ENCODE measurements around the gene KCNH8.

The KCNH8 gene

GRCh38 chr3:19425825-19426224 is 277.5 kb downstream of the KCNH8 start:
- Histone ChIP-seq H4K8ac (ENCODE audit: low read depth, low read length) (no peak overlapping the region), H2BK5ac (ENCODE audit: low read length) (no peak overlapping the region), H3K4me1 (ENCODE audit: control insufficient read depth in 2 of 2, insufficient read depth in 1 of 2, low read depth in 1 of 2, low read length in 2 of 2) (no peaks in the 10 kb centered on the region), H3K27me3 (ENCODE audit: control insufficient read depth in 3 of 3, insufficient read depth in 3 of 3, low read depth in 1 of 3, low read length in 3 of 3) (no peaks in the 10 kb centered on the region), H3K9me3 (replicated peaks in 1 of 2; ENCODE audit: control insufficient read depth in 2 of 2, insufficient read depth in 1 of 2, low read depth in 1 of 2, low read length in 2 of 2) (no peaks in the 10 kb centered on the region), H3K4me3 (ENCODE audit: low read length in 2 of 2) (no peak overlapping the region), H3K27ac (replicated peaks; ENCODE audit: low read length) (no peak overlapping the region), H2AK5ac (ENCODE audit: low read depth, low read length) (no peak overlapping the region), H3K9ac (ENCODE audit: low read depth, low read length, poor library complexity) (no peak overlapping the region), H2BK120ac (ENCODE audit: low read depth, low read length) (no peak overlapping the region), H2BK15ac (ENCODE audit: low read length) (no peak overlapping the region), H3K36me3 (replicated peaks in 1 of 2; ENCODE audit: control insufficient read depth in 2 of 2, insufficient read depth in 2 of 2, low read length in 2 of 2) (no peaks in the 10 kb centered on the region), H3K14ac (ENCODE audit: low read length) (no peak overlapping the region), H3K18ac (ENCODE audit: low read length) (no peak overlapping the region), H3K23ac (ENCODE audit: low read depth, low read length, poor library complexity) (no peak overlapping the region), H3K79me1 (ENCODE audit: low read depth, low read length) (no peaks in the 10 kb centered on the region), H2BK12ac (ENCODE audit: low read length) (no peak overlapping the region), H3K4ac (ENCODE audit: low read length) (no peak overlapping the region), H3K4me2 (ENCODE audit: insufficient read depth, low read length, poor library complexity, severe bottlenecking) (no peak overlapping the region), H2AFZ (ENCODE audit: low read length) (no peak overlapping the region), H4K91ac (ENCODE audit: low read depth, low read length, poor library complexity) (no peak overlapping the region)
- DNase-seq (ENCODE audit: low spot score): no peak
- WGBS, 2 donors (ENCODE audit: extremely low coverage in 2 of 2, insufficient read length in 2 of 2, insufficient replicate concordance in 1 of 2): no CpG with 5 or more reads among the region's 1 CpG

- Histone ChIP-seq H3K9me3 (replicated peaks in 1 of 2; ENCODE audit: control insufficient read depth in 2 of 2, insufficient read depth in 1 of 2, low read depth in 1 of 2, low read length in 2 of 2) (no peaks in the 10 kb centered on the region), H3K4me1 (ENCODE audit: control insufficient read depth in 2 of 2, insufficient read depth in 1 of 2, low read depth in 1 of 2, low read length in 2 of 2) (no peaks in the 10 kb centered on the region), H3K27me3 (ENCODE audit: control insufficient read depth in 3 of 3, insufficient read depth in 3 of 3, low read depth in 1 of 3, low read length in 3 of 3) (no peaks in the 10 kb centered on the region), H3K18ac (ENCODE audit: low read length) (no peak overlapping the region), H2BK5ac (ENCODE audit: low read length) (no peak overlapping the region), H2AK5ac (ENCODE audit: low read depth, low read length) (no peak overlapping the region), H3K36me3 (replicated peaks in 1 of 2; ENCODE audit: control insufficient read depth in 2 of 2, insufficient read depth in 2 of 2, low read length in 2 of 2) (no peaks in the 10 kb centered on the region), H3K4me2 (ENCODE audit: insufficient read depth, low read length, poor library complexity, severe bottlenecking) (no peak overlapping the region), H3K9ac (ENCODE audit: low read depth, low read length, poor library complexity) (no peak overlapping the region), H3K14ac (ENCODE audit: low read length) (no peak overlapping the region), H3K79me1 (ENCODE audit: low read depth, low read length) (no peaks in the 10 kb centered on the region), H3K27ac (replicated peaks; ENCODE audit: low read length) (no peak overlapping the region), H3K4me3 (ENCODE audit: low read length in 2 of 2) (no peak overlapping the region), H4K91ac (ENCODE audit: low read depth, low read length, poor library complexity) (no peak overlapping the region), H4K8ac (ENCODE audit: low read depth, low read length) (no peak overlapping the region), H2BK15ac (ENCODE audit: low read length) (no peak overlapping the region), H2AFZ (ENCODE audit: low read length) (no peak overlapping the region), H3K23ac (ENCODE audit: low read depth, low read length, poor library complexity) (no peak overlapping the region), H2BK120ac (ENCODE audit: low read depth, low read length) (no peak overlapping the region), H3K4ac (ENCODE audit: low read length) (no peak overlapping the region), H2BK12ac (ENCODE audit: low read length) (no peak overlapping the region)
- WGBS, 2 donors (ENCODE audit: extremely low coverage in 2 of 2, insufficient read length in 2 of 2, insufficient replicate concordance in 1 of 2): no CpG with 5 or more reads among the region's 1 CpG
- DNase-seq (ENCODE audit: low spot score): no peak
Measured at GRCh38 chr3:19427422-19428149, 279.3 kb downstream of the KCNH8 start.

- H2BK5ac ChIP-seq (ENCODE audit: low read length): no peak overlapping the region
- H2AK5ac ChIP-seq (ENCODE audit: low read depth, low read length): no peak overlapping the region
- H2BK12ac ChIP-seq (ENCODE audit: low read length): no peak overlapping the region
- H3K4ac ChIP-seq (ENCODE audit: low read length): no peak overlapping the region
- H3K79me1 ChIP-seq (ENCODE audit: low read depth, low read length): no peaks in the 10 kb centered on the region
- no CpG with 5 or more reads among the region's 7 CpGs for WGBS, 2 donors (ENCODE audit: extremely low coverage in 2 of 2, insufficient read length in 2 of 2, insufficient replicate concordance in 1 of 2)
- H2AFZ ChIP-seq (ENCODE audit: low read length): no peak overlapping the region
- H3K27ac ChIP-seq (replicated peaks; ENCODE audit: low read length): no peak overlapping the region
- no peak overlapping the region for H3K4me3 ChIP-seq (ENCODE audit: low read length in 2 of 2)
- no peak overlapping the region for H3K18ac ChIP-seq (ENCODE audit: low read length)
- no peaks in the 10 kb centered on the region for H3K27me3 ChIP-seq (ENCODE audit: control insufficient read depth in 3 of 3, insufficient read depth in 3 of 3, low read depth in 1 of 3, low read length in 3 of 3)
- H2BK15ac ChIP-seq (ENCODE audit: low read length): no peak overlapping the region
- H3K4me2 ChIP-seq (ENCODE audit: insufficient read depth, low read length, poor library complexity, severe bottlenecking): no peak overlapping the region
- DNase-seq (ENCODE audit: low spot score): no peak
- no peak overlapping the region for H3K23ac ChIP-seq (ENCODE audit: low read depth, low read length, poor library complexity)
- H3K36me3 ChIP-seq (replicated peaks in 1 of 2; ENCODE audit: control insufficient read depth in 2 of 2, insufficient read depth in 2 of 2, low read length in 2 of 2): no peaks in the 10 kb centered on the region
- H4K8ac ChIP-seq (ENCODE audit: low read depth, low read length): no peak overlapping the region
- H4K91ac ChIP-seq (ENCODE audit: low read depth, low read length, poor library complexity): no peak overlapping the region
- no peaks in the 10 kb centered on the region for H3K9me3 ChIP-seq (replicated peaks in 1 of 2; ENCODE audit: control insufficient read depth in 2 of 2, insufficient read depth in 1 of 2, low read depth in 1 of 2, low read length in 2 of 2)
- H2BK120ac ChIP-seq (ENCODE audit: low read depth, low read length): no peak overlapping the region
- H3K9ac ChIP-seq (ENCODE audit: low read depth, low read length, poor library complexity): no peak overlapping the region
- H3K4me1 ChIP-seq (ENCODE audit: control insufficient read depth in 2 of 2, insufficient read depth in 1 of 2, low read depth in 1 of 2, low read length in 2 of 2): no peaks in the 10 kb centered on the region
- H3K14ac ChIP-seq (ENCODE audit: low read length): no peak overlapping the region
Measured at GRCh38 chr3:19428729-19429128, 280.4 kb downstream of the KCNH8 start.

- H3K27ac ChIP-seq (replicated peaks; ENCODE audit: low read length): no peak overlapping the region
- H4K91ac ChIP-seq (ENCODE audit: low read depth, low read length, poor library complexity): no peak overlapping the region
- H2AK5ac ChIP-seq (ENCODE audit: low read depth, low read length): no peak overlapping the region
- no peak overlapping the region for H3K4ac ChIP-seq (ENCODE audit: low read length)
- no peak overlapping the region for H3K18ac ChIP-seq (ENCODE audit: low read length)
- no peak for DNase-seq (ENCODE audit: low spot score)
- H3K14ac ChIP-seq (ENCODE audit: low read length): no peak overlapping the region
- H2BK5ac ChIP-seq (ENCODE audit: low read length): no peak overlapping the region
- H3K27me3 ChIP-seq (ENCODE audit: control insufficient read depth in 3 of 3, insufficient read depth in 3 of 3, low read depth in 1 of 3, low read length in 3 of 3): no peaks in the 10 kb centered on the region
- H3K9me3 ChIP-seq (replicated peaks in 1 of 2; ENCODE audit: control insufficient read depth in 2 of 2, insufficient read depth in 1 of 2, low read depth in 1 of 2, low read length in 2 of 2): no peaks in the 10 kb centered on the region
- WGBS, 2 donors (ENCODE audit: extremely low coverage in 2 of 2, insufficient read length in 2 of 2, insufficient replicate concordance in 1 of 2): no CpG with 5 or more reads among the region's 2 CpGs
- no peak overlapping the region for H3K23ac ChIP-seq (ENCODE audit: low read depth, low read length, poor library complexity)
- no peak overlapping the region for H3K4me2 ChIP-seq (ENCODE audit: insufficient read depth, low read length, poor library complexity, severe bottlenecking)
- no peak overlapping the region for H4K8ac ChIP-seq (ENCODE audit: low read depth, low read length)
- H3K9ac ChIP-seq (ENCODE audit: low read depth, low read length, poor library complexity): no peak overlapping the region
- no peaks in the 10 kb centered on the region for H3K4me1 ChIP-seq (ENCODE audit: control insufficient read depth in 2 of 2, insufficient read depth in 1 of 2, low read depth in 1 of 2, low read length in 2 of 2)
- no peak overlapping the region for H2BK15ac ChIP-seq (ENCODE audit: low read length)
- H2BK120ac ChIP-seq (ENCODE audit: low read depth, low read length): no peak overlapping the region
- H2BK12ac ChIP-seq (ENCODE audit: low read length): no peak overlapping the region
- H3K36me3 ChIP-seq (replicated peaks in 1 of 2; ENCODE audit: control insufficient read depth in 2 of 2, insufficient read depth in 2 of 2, low read length in 2 of 2): no peaks in the 10 kb centered on the region
- H3K79me1 ChIP-seq (ENCODE audit: low read depth, low read length): no peaks in the 10 kb centered on the region
- no peak overlapping the region for H2AFZ ChIP-seq (ENCODE audit: low read length)
- H3K4me3 ChIP-seq (ENCODE audit: low read length in 2 of 2): no peak overlapping the region
Measured at GRCh38 chr3:19432669-19433068, 284.4 kb downstream of the KCNH8 start.
